Keratinocyte (primary cell): Measurements from ENCODE around the gene ACVR1. TPM values are rescaled to one million over a fixed set of nuclear protein-coding genes. Genes with fewer than 3 reads are reported as not detected.

Experiments
- DNase-seq: peaks from one replicate; pipeline ENCODE4 v3.0.0-alpha.2; 2011; ENCODE audit warnings: low read depth, missing footprints, low spot score
- FAIRE-seq: peaks from 2 replicates; lab custom pipeline; 2011; peaks lifted over from hg19 to GRCh38; lab: Jason Lieb, UNC
- H2AFZ ChIP-seq: 2 replicates; pipeline ENCODE4 v1.6.0; 2012; ENCODE audit warnings: low read length, control low read depth, inconsistent platforms; ENCODE audit not compliant: control insufficient read depth
- H3K27ac ChIP-seq: 2 replicates; pipeline ENCODE4 v1.5.1; 2011; ENCODE audit warnings: low read length; ENCODE audit not compliant: control insufficient read depth, insufficient read depth
- H3K27me3 ChIP-seq: 3 replicates; pipeline ENCODE4 v1.6.0; 2011; ENCODE audit warnings: low read length; ENCODE audit not compliant: control insufficient read depth, insufficient read depth; ENCODE audit errors: extremely low read depth
- H3K36me3 ChIP-seq, 2 experiments: 2 replicates in 1 of 2; 3 replicates in 1 of 2; pipeline ENCODE4 v1.5.1; 2011; ENCODE audit warnings: low read length in 2 of 2, mild to moderate bottlenecking in 1 of 2; ENCODE audit not compliant: control insufficient read depth in 2 of 2, insufficient read depth in 2 of 2; ENCODE audit errors: extremely low read depth in 1 of 2
- H3K4me1 ChIP-seq: 3 replicates; pipeline ENCODE4 v1.5.1; 2011; ENCODE audit warnings: low read length; ENCODE audit not compliant: control insufficient read depth, insufficient read depth; ENCODE audit errors: extremely low read depth
- H3K4me2 ChIP-seq: 3 replicates; pipeline ENCODE4 v1.6.0; 2011; ENCODE audit warnings: low read depth, low read length; ENCODE audit not compliant: control insufficient read depth, insufficient read depth; ENCODE audit errors: extremely low read depth
- H3K4me3 ChIP-seq, 3 experiments: fragments of 200-600 bp in 1 of 3; sonication (generic) in 1 of 3; 2 replicates in 2 of 3; 3 replicates in 1 of 3; pipeline ENCODE4 v1.5.1; 2011 to 2016; ENCODE audit warnings: low read length in 3 of 3, mild to moderate bottlenecking in 3 of 3, control low read depth in 2 of 3, inconsistent platforms in 1 of 3, low read depth in 1 of 3, mixed read lengths in 1 of 3, mixed run types in 1 of 3, moderate library complexity in 1 of 3; ENCODE audit not compliant: control insufficient read depth in 2 of 3, insufficient read depth in 2 of 3; ENCODE audit errors: extremely low read depth in 1 of 3
- H3K79me2 ChIP-seq: 2 replicates; pipeline ENCODE4 v1.6.0; 2012; ENCODE audit warnings: low read length; ENCODE audit not compliant: control insufficient read depth, insufficient read depth
- H3K9ac ChIP-seq: 3 replicates; pipeline ENCODE4 v1.6.0; 2011; ENCODE audit warnings: low read length; ENCODE audit not compliant: control insufficient read depth, insufficient read depth; ENCODE audit errors: extremely low read depth
- H3K9me1 ChIP-seq: 3 replicates; pipeline ENCODE4 v1.6.0; 2011; ENCODE audit warnings: low read length; ENCODE audit not compliant: control insufficient read depth, insufficient read depth; ENCODE audit errors: extremely low read depth
- H3K9me3 ChIP-seq: 2 replicates; pipeline ENCODE4 v1.5.1; 2012; ENCODE audit warnings: low read depth, low read length; ENCODE audit not compliant: control insufficient read depth
- H4K20me1 ChIP-seq: 3 replicates; pipeline ENCODE4 v1.6.0; 2011; ENCODE audit warnings: low read length; ENCODE audit not compliant: control insufficient read depth, insufficient read depth; ENCODE audit errors: extremely low read depth
- CTCF ChIP-seq, 3 experiments: IDR thresholded peaks in 1 of 3; conservative IDR thresholded peaks in 1 of 3; optimal IDR thresholded peaks in 1 of 3; 2 replicates in 2 of 3; 3 replicates in 1 of 3; pipeline versions ENCODE3 to v1.5.1; 2011; ENCODE audit warnings: low read length in 3 of 3, mild to moderate bottlenecking in 3 of 3, moderate library complexity in 2 of 3, control low read depth in 1 of 3, inconsistent platforms in 1 of 3; ENCODE audit not compliant: insufficient read depth in 2 of 3; ENCODE audit errors: extremely low read depth in 1 of 3
- EZH2 ChIP-seq: IDR thresholded peaks from one replicate; pipeline ENCODE4 v1.6.1; 2012; ENCODE audit warnings: inconsistent platforms, mild to moderate bottlenecking, low read length, moderate library complexity
- dilution Hi-C: fragments of 300-500 bp; cut with MboI; formaldehyde crosslinking; loops from one replicate; pipeline ENCODE4 v1.7.0; 2020; ENCODE audit warnings: low sequenced_read_pairs; ENCODE audit not compliant: extremely low pct_ligation_motif_present
- polyA plus RNA-seq, 5 experiments: library from polyadenylated mRNA; depleted of rRNA in 3 of 5; stranded (reverse) in 3 of 5; stranded (forward) in 1 of 5; unstranded in 1 of 5; fragments of >200 nt; gene quantifications; 1 replicate in 1 of 5; 2 replicates in 3 of 5; 3 replicates in 1 of 5; pipeline versions ENCODE4 v1.2.1 to v1.2.3, GENCODE V29; 2011 to 2012; ENCODE audit warnings: missing spikeins in 2 of 5, low read depth in 1 of 5, low replicate concordance in 1 of 5

The ACVR1 gene
- polyA plus RNA-seq, 1 donor (not counting 4 experiments of a cell fraction or from before 2014, with no cell fraction given) = 30.8 TPM

- Histone ChIP-seq H2AFZ (no peak overlapping the region), H3K9ac (no peak overlapping the region), H3K79me2 (peaks cover 2% of the 10 kb centered on the region), H3K9me1 (no peaks in the 10 kb centered on the region), H3K4me3 (no peak overlapping the region), H3K4me2 (no peak overlapping the region), H4K20me1 (no peaks in the 10 kb centered on the region), H3K4me1 (no peaks in the 10 kb centered on the region), H3K9me3 (no peaks in the 10 kb centered on the region), H3K27me3 (no peaks in the 10 kb centered on the region), H3K36me3 (peaks cover 0 to 3% of the 10 kb centered on the region in 2 experiments), H3K27ac (no peak overlapping the region)
- DNase-seq (no peak), FAIRE-seq (no peak)
- dilution Hi-C loops = no loop called here
- TF ChIP-seq EZH2 = no peak
- peak in 1 of 3 experiments; percentile 9 for TF ChIP-seq CTCF (optimal IDR thresholded peaks at IDR 0.05 in 1 of 3, IDR thresholded peaks at IDR 0.05 in 1 of 3, conservative IDR thresholded peaks at IDR 0.05 in 1 of 3; ENCODE audit: extremely low read depth in 1 of 3, insufficient read depth in 2 of 3, low read length in 3 of 3)
These were observed 83.0 kb downstream of the ACVR1 start for GRCh38 chr2:157793053-157793612.

GRCh38 chr2:157792335-157793052, 83.6 kb downstream of the ACVR1 start:
- FAIRE-seq (no peak), DNase-seq (no peak)
- Histone ChIP-seq H3K27ac (no peak overlapping the region), H3K4me1 (no peaks in the 10 kb centered on the region), H3K27me3 (no peaks in the 10 kb centered on the region), H3K79me2 (peaks cover 2% of the 10 kb centered on the region), H3K9ac (no peak overlapping the region), H3K9me3 (no peaks in the 10 kb centered on the region), H3K4me3 (no peak overlapping the region), H4K20me1 (no peaks in the 10 kb centered on the region), H3K9me1 (no peaks in the 10 kb centered on the region), H2AFZ (no peak overlapping the region), H3K36me3 (peaks cover 0 to 1% of the 10 kb centered on the region in 2 experiments), H3K4me2 (no peak overlapping the region)
- no peak for TF ChIP-seq EZH2
- TF ChIP-seq CTCF (optimal IDR thresholded peaks at IDR 0.05 in 1 of 3, IDR thresholded peaks at IDR 0.05 in 1 of 3, conservative IDR thresholded peaks at IDR 0.05 in 1 of 3; ENCODE audit: extremely low read depth in 1 of 3, insufficient read depth in 2 of 3, low read length in 3 of 3) = no peak
- dilution Hi-C loops = no loop called here
